NK-92 (cell line): Measurements from ENCODE around the gene STXBP6.
"Not testable (repeated sequence)": the region's sequence is repeated elsewhere in the genome, so short reads cannot be mapped to it uniquely, and the experiment has no call there.

Source experiments
- DNase-seq: peaks from one replicate; lab custom pipeline; 2025; ENCODE audit not compliant: unreplicated experiment; lab: John Stamatoyannopoulos, UW

Gene STXBP6

DNA sequence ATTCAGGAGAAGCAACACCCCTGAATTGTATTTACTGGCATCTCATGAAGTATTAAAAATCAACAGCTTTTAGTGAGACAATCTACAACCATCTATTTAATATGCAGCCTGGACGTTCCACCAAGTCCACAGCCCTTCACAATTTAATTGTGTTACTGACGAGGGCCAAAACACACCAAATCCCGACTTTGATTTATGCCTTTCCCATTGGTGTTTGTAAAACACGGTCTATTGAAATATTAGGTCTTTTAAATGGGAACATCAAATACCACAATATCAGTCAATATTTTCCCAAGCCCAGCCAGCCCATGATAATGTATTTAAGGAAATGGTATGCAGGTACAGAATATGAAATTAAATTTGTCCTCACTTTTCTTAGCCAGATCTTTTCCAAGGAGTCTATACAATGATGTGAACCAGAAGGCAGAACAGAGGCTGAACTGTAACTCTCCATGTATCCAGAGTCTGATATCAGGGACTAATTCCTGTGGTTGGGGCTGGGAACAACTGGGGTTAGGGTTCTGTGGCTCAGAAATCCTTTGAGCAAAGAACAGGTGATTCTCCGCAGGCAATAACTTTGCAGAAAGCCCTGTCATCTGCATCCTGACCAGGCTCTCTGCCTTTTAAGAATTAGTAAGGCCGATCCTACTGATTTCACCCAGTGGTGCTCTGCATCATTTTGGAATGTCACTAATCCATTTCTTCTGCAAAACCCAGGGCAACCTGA is 236.7 kb downstream of the STXBP6 start:
- no peak for DNase-seq

DNA sequence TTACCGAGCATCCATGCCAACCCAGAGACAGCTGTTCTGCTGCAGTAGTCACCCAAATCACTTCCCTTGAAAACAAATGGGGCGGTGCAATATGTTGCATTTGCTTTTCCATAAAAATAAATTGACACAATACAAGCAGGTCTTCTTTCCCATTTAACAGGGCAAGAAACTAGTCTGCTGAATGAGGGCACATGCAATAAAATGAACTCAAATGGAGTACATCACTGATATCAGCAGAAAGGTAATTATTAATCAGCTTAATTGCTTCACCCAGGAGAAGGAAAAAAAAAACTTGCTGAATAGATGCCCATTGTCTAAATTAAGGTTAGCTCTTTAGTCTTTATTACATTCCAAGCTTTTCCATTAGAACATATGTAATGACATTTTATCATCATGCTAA is 240.8 kb downstream of the STXBP6 start:
- no peak for DNase-seq

DNA sequence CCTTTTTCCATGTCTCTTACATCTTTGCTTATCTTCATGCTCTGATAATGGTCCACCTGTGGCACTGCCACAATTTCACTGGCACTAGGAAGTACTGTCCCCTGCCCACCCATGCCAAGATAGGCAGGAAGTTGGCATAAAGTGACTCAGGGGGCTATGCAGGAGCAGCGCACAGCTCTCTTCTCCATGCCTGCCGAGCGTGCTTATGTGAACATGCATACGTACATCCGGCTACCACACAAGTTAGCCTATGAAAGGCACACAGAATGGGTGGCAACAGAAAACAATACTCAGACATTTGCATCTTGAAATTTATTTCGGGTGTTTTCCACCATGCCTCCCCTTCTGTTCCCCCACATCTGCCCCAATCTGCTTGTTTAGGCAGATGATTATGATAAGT is 241.5 kb downstream of the STXBP6 start:
- no peak for DNase-seq

DNA sequence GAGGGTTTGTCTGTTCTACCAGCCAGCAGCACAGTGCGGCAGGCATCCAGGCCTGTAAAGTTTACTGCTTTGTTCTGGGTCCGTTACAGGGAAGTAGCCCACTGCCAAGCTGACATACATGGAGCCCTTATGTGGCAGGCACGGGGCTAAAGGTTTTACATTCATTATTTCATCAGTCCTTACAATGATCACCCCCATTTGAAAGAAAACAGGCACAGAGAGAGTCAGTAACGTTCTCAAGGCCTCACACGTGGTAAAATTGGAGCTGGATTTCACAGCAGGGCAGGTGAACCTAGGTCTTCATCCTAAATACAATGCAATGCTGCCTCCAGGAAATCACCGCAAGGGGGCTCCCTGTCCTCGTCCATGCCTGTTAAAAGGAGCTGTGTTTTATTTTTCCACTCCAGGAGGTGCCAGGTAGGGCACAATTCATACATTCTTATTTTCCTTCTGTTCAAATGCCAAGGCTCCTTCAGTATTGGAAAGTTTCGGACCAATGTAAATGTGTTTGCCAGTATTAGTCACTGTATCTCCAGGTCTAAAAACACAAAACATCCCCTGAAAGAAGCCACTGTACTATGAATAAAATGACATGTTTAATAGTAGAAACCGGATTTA is 243.8 kb downstream of the STXBP6 start:
- no peak for DNase-seq

DNA sequence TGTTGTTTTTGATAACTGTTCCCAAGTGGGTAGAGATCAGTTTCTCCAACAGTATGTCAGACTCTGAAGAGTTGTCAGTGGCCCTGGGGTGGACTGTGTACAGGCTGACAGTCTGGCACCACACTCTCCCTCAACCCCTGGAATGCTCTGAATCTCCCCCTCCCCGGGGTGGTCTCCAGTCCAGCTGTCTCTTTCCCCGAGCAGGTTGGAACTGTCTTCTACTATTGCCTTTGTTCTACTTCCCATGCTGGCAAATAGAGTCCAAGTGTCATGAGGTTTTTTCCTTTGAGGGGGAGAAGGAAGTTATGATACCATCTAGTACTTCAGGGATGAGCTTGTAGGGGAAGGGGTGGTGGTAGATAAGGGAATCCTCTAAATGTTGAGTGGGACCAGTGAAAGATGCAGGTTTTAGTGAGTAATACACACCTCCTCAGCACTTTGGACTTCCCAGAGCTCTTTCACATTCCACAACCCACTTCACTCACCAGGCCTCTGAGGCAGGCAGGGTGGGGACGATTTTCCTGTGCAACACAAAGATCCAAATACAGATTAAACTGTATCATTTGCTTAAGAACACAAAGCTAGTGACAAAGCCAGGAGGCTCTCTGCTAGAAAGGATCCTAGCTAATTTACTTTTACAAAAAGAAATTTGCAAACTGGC is 245.3 kb downstream of the STXBP6 start:
- no peak for DNase-seq

DNA sequence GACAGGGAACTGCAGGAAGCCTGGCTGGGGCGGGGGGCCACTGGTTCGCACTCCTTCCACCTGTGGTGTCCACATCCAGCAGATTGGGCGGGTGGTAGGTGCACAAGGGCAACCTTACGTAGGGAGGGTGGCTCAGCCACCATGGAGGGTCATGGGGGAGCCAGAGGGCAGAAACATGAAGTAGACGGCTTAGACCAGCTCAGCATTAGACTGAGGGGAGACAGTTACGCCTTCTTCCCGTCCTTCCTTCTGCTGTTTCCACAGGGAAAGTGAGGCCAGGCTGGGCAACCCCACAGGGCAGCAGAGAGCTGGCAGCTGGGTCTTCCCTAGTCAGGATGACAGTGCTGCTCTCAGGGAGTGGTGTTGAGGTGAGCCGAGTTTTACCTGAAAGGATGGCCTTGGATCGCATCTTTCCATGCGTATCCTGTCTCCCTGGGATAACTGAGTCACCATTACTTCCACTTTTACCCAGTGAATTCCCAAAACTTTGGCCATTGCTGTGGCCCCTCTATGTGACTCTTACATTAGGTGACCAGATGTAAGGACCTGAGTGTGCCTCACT is 245.9 kb downstream of the STXBP6 start:
- no peak for DNase-seq

DNA sequence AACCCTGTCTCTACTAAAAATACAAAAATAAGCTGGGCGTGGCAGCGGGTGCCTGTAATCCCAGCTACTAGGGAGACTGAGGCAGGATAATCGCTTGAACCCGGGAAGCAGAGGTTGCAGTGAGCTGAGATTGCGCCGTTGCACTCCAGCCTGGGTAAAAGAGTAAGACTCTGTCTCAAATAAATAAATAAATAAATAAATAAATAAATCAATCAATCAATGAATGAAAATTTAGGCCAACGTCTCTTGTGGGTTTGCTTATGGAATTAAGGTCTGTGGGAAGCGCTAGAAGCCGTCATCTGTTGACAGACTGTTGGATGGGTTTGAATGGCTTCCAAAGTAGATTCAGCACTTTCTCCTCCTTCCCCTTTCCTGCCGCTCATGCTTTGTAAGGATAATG is 246.5 kb downstream of the STXBP6 start:
- not testable (repeated sequence) for DNase-seq

DNA sequence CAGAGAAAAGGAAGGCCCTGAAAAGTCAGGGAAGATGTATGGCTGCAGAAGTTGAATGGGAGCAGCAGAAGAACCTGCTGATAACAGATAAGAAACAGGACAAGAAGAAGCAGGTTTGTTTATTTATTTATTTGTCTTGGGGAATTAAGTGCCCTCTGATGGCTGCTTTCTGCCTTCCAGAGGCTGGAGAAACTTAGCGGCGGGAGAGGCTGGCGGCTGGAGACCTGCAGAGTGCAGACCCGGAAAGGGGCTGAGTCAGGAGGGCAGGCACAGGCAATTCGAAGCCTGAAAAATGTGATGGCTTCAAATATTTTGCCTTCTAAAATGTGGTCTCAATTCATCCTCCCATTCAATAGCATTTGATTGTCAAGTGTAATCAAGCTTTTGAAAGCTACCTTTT is 247.7 kb downstream of the STXBP6 start:
- DNase-seq: no peak

DNA sequence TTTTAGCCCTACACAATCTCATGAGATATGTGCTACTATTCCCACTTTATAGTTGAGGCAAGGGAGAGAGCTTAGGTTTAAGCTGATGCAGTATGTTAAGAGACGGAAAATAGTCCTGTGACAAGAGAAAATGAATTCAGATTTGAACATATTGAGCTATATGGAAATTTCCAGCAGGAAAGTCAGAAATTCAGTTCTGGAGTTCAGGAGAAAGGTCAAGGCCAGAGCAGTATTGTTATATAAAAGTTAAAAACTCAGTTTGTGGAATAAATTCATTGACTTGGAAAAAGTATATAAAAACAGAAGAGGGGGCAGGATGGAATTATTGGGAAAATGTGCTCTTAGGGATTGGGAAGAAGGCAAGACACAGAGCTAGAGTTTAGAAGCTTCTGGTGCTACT is 248.9 kb downstream of the STXBP6 start:
- DNase-seq: no peak

DNA sequence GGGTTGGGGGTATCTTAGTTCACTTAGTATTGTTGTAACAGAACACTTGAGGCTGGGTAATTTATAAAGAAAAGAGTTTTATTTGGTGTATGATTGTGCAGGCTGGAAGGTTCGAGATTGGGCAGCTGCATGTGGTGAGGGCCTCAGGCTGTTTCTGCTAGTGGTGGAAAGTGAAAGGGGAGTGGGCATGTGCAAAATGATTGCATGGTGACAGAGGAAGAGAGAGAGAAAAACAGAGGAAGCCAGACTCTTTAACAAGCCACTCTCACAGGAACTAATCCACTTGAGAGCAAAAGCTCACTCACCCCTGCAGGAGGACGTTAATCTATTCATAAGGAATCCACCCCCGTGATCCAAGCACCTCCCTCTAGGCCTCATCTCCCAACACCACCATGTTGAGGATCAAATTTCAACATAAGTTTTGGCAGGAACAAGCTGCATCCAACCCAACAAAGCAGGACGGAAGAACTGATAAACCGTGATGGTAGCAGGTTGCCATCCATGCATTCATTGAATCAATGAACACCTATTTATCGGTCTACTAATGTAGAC is 251.0 kb downstream of the STXBP6 start:
- no peak for DNase-seq

DNA sequence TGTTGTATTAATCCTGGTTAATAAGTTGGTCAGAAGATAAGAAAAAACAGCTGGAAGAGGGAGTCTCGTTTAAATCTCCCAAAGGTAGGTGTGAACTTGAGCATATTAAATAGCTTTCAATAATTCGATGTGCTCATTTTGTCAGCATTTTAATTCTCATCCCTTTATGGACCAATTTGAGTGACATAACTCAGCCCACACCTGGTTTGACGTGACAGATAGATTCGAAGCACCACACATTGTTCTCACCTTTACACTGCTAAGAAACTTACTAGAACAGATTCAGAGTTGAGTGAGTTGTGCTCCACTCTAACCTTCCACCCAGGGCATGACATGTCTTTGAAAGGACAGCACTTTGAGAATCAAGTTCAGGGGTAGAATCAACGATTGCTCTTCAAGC is 254.5 kb downstream of the STXBP6 start:
- DNase-seq: no peak

DNA sequence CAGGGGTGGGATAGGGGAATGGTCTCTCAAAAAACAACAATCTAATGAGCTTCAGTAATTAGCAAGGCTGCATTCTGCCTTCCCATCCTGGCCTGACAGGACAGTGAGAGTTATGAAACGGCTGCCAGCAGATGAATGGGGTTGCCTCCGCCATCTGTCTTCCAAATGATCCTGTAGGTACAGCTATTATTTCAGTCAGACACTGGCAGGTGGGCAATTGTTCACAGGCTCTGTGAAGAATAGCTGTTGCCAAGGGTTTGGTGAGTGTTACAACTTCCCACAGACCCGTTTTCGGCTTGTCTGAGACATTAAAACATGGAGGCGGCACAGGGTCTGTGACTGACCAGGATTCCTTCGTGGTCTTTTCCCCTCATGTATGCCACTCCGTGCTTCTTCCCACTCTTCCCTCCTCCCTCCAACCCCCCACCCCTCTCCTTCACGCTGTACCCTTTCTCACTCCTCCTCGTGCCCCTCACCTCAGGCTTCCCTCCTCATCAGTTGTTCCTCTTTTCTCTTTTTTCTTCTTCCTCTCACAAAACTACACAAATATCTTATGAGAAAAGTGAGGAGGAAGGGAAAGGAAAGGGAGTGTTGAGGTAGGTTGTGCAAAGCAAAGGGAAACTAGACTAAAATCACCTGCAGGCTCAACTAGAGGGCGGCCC is 255.2 kb downstream of the STXBP6 start:
- no peak for DNase-seq

DNA sequence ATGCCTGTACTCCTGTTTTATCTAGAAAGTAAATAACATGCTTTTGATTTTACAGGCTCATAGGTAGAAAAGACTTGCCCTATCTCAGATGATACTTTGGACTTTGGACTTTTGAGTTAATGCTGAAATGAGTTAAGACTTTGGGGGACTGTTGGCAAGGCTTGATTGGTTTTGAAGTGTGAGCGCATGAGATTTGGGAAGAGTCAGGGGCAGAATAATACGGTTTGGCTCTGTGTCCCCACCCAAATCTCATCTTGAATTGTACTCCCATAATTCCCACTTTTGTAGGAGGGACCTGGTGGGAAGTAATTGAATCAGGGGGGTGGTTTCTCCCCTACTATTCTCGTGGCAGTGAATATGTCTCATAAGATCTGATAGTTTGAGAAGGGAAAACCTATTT is 259.8 kb downstream of the STXBP6 start:
- DNase-seq: no peak

DNA sequence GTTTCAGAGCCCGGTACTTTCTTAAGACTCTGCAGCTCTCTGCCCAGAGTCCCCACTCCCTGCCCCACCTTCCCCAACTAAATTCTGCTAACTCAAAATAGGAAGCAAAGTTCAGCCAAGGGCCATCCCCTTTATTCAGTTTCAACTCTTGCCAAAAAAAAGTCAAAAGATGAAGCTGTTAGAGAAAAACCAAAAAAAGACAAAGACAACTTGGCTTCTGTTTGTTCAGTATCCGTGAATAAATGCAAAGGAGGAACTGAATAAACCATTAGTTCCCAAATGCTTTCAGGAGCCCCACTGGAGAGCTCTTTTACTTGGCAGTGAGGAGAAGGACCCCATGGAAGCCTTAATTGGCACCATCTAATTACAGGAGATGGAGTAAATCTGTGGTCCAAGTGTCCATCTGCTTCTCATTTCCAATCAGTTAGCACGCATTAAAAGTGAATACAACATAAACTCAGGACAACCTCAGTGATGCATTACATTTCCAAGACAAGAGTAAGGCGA is 260.5 kb downstream of the STXBP6 start:
- no peak for DNase-seq

DNA sequence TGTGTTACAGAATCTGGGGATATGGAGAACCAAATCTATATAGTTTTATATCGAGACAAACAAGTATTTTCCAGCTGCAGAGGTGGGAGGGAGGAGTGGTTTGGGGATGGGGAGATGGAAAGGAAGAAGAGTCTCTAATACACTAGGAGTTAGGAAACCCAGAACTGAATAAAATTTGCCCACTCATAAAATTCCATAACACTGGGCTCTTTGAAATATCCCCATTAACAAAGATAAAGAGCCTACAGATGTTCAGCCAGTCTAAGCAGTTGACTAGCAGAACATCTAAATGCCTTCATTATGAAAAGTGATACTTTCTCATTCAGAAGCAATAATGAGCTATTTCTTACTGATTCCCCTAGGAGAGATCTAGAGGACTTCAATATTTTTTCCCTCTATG is 264.2 kb downstream of the STXBP6 start:
- no peak for DNase-seq

DNA sequence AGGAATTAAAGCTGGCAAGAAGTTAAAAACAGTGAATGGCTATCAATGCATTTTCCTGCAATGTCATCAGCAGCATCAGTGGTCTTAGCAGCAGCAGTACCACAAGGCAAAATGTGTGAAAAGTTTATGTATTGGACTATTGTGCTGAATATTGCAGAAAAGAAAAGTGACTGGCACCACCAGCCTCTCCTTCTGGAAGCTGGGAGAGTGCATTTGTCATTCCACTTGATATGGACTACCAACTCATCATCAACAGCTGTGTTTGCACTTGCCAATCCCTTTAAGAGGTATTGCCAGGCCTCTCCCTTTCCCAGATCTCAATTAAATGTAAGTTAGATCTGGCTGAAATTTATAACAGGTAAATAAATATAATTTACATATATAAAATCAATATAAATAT is 265.0 kb downstream of the STXBP6 start:
- no peak for DNase-seq

DNA sequence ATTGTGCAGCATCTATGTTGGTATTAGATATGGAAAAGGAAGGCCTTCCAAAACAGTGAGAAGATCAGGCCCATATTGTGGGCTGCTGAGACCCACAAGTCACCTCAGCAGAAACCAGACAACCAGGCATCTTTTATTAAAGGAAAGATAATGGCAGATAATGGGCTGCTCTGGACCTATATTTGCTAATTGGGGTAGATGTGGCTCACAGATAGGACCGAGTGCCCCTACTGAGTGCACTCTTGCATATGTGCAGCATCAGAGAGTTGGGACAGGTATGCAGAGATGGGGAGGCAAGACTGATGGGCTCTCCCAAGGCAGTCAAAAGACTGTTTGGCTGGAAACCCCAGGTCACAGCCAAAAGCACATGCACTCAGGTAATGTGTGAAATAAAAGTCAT is 266.2 kb downstream of the STXBP6 start:
- DNase-seq: no peak

DNA sequence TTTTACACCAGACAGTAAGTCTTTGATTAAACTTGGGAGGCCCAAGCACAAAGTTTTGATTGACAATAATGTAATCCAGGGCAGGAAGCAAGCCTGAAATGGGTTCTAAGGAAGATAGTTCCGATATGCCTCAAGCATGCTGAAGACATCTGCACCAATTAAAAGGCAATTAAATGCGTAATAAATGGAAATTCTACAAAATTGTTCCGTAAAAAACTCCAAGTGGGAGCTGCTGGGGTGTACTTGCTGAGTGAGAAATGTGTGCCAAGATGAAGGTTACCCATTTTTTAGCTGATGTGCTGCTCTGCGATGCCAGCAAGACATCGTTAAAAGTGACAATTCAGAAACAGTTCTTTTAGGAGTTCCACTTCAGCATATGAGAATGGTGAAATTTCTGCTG is 269.7 kb downstream of the STXBP6 start:
- DNase-seq: no peak

DNA sequence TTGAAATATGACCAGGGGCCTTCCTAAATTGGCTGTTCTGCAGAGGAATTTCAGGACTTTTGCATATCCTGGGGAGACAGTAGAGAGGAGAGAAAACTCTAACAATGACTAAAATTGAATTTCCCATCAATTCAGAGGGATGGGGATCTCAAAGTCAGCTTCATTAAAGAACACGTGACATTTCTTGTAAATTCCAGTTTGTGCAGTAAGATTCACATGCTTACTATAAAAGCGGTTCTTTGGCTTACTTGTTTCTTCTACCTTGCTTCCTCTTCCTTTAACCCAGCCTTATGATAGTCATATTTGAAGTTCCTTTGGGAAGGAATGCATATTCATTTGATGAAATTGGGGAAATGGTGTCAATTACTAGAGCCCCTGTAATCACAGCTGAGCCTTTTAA is 272.3 kb downstream of the STXBP6 start:
- no peak for DNase-seq

DNA sequence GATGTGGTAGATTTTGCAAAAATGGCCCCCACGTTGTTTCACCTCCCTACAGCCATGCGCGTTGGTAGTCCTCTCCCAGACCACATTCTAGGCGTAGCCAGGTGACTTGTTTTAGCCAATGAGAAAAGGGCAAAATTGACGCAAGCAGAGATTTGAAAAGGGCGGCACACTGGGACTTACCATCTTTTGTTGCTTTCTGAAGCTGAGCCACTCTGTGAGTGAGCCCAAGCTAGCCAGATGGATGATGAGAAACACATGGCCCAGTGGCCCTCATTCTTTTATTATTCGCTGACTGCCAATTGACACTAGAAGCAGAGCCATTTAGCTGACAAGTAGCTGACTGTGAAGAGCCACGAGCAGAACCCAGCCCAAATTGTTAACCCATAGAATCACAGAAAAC is 274.0 kb downstream of the STXBP6 start:
- no peak for DNase-seq
